ENCODE measurements around the gene SCN4B.

- TF ChIP-seq CTCF (IDR thresholded peaks at IDR 0.05; ENCODE audit: extremely low read depth in 1 of 2, insufficient read depth in 1 of 2, low read depth in 1 of 2, low read length in 2 of 2), result peak; percentile 75 to 91
- no peak for TF ChIP-seq EZH2 (IDR thresholded peaks at IDR 0.05; ENCODE audit: borderline replicate concordance, low read depth, low read length, severe bottlenecking)
- TF ChIP-seq POLR2A (IDR thresholded peaks at IDR 0.05; ENCODE audit: low read depth, low read length), result no peak
- no peak for TF ChIP-seq MAX (IDR thresholded peaks at IDR 0.05; ENCODE audit: insufficient read depth, insufficient read length)
- TF ChIP-seq MYC (IDR thresholded peaks at IDR 0.05; ENCODE audit: low read depth, low read length), result no peak
- TF ChIP-seq JUN (IDR thresholded peaks at IDR 0.05; ENCODE audit: borderline replicate concordance, insufficient read depth, insufficient read length, low read depth), result no peak
- no peak for TF ChIP-seq POLR2AphosphoS5 (IDR thresholded peaks at IDR 0.05; ENCODE audit: insufficient read depth, low read depth, low read length)
- TF ChIP-seq FOS (IDR thresholded peaks at IDR 0.05; ENCODE audit: borderline replicate concordance, insufficient read depth, low read length), result no peak
- no peak for TF ChIP-seq GATA2 (IDR thresholded peaks at IDR 0.05; ENCODE audit: insufficient read depth, insufficient read length, low read depth, low read length)
These were observed 18.8 kb upstream of the SCN4B start for GRCh38 chr11:118171269-118172062.
